ENCODE data around the gene PNMA6E.

Gene PNMA6E

GRCh38 chrX:153347530-153347929, 53.6 kb downstream of the PNMA6E start:
- no peak for DNase-seq

Data from NCI-H1417 (cell line).